ENCODE results near the gene ZBED4.
A peak's percentile ranks its signal among the peaks of the same experiment; 100 is the strongest.

ZBED4 gene

DNA sequence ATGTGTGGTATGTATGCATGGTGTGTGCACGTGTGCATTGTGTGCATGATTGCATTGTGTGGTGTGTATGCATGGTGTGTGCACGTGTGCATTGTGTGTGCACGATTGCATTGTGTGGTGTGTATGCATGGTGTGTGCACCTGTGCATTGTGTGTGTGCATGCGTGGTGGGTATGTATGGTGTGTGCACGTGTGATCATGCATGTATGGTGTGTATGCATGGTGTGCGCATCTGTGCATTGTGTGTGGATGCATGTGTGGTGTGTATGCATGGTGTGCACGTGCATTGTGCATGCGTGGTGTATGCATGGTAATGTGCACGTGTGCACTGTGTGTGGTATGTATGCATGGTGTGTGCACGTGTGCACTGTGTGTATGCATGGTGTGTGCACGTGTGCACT lies 47.8 kb downstream of the ZBED4 start:
- intact Hi-C loops (cut with micrococcal nuclease), result no loop called here
- Mint-ChIP-seq H3K4me3 (no peak overlapping the region), H3K36me3 (ENCODE audit: low read depth) (peaks cover 97% of the 10 kb centered on the region), H3K9me3 (peaks cover 10% of the 10 kb centered on the region), H3K27me3 (no peaks in the 10 kb centered on the region), H3K4me1 (ENCODE audit: low read depth) (no peaks in the 10 kb centered on the region), H3K27ac (no peak overlapping the region)

DNA sequence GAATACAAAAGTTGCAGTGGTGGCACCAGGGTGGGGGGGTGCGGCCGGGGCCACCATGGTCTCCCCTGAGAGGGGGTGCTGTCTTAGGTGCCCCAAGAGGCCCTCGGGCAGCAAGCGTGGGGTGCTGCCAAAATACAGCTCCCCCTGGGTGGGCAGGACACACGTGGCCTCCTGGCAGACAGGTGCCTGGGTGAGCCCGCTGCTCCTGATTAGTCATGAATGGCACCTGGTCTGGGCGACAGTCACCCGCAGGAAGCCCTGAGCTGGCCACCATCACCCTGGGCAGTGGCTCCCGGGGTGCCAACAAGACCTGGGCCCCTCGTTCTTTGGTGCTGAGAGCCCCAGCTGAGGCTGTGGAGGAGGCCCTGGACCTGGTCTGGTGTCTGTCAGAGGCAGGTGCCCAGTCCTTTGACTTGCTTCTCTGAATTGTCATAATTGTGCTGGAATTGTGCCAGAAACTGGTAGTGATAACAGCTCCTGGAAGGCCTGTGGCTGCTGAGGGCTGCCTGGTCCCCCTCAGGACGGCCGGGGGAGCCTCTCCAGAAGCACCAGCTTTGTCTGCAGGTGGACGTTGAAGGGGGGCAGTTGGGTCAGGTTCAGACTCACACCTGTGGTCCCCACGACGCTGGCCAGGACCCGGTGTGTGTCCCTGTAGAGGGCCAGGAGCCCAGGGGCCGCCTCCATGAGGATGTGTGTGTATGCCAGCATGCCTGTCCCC lies 49.8 kb downstream of the ZBED4 start:
- Mint-ChIP-seq H3K27ac (no peak overlapping the region), H3K4me1 (ENCODE audit: low read depth) (no peaks in the 10 kb centered on the region), H3K36me3 (ENCODE audit: low read depth) (peaks cover 98% of the 10 kb centered on the region), H3K9me3 (peaks cover 10% of the 10 kb centered on the region), H3K4me3 (no peak overlapping the region), H3K27me3 (no peaks in the 10 kb centered on the region)
- intact Hi-C loops (cut with micrococcal nuclease), result no loop called here

DNA sequence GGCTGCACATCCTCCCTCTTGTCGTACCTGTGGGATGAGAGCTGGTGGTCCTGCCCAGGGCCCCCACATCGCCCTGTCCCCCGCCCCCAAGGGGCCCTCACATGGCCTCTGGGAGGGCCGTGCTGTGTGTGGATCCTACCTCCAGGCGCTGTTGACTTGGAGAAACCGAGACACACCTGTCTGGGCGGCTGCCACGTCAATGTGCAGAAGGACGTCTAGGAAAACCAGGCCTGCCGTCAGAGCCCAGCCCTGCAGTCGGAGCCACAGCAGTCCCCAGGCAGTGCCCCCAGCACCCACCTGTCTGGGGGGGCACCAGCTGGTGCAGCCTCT lies 50.4 kb downstream of the ZBED4 start:
- peaks cover 98% of the 10 kb centered on the region for H3K36me3 Mint-ChIP-seq (ENCODE audit: low read depth)

DNA sequence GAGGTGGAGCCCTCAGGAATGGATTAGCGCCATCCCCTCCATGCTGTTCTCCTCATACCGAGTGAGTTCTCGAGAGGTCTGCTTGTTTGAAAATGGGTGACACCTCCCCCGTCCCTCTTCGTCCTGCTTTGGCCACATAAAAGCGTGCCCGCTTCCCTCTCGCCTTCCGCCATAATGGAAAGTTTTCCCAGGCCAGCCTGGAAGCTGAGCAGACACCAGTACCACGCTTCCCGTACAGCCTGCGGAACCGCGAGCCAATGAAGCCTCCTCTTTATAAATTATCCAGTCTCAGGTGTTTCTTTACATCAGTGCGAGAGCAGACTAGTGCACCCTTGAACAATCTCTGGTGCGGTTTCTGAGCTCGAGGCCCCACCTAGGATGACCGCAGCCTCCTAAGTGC lies 51.8 kb downstream of the ZBED4 start:
- intact Hi-C loops (cut with micrococcal nuclease), result no loop called here
- Mint-ChIP-seq H3K4me3 (no peak overlapping the region), H3K36me3 (ENCODE audit: low read depth) (peaks cover 98% of the 10 kb centered on the region), H3K27ac (no peak overlapping the region), H3K9me3 (peaks cover 10% of the 10 kb centered on the region), H3K27me3 (no peaks in the 10 kb centered on the region), H3K4me1 (ENCODE audit: low read depth) (no peaks in the 10 kb centered on the region)

More for the DNA sequence above, 50.4 kb downstream of the ZBED4 start:
- intact Hi-C loops (cut with micrococcal nuclease), result no loop called here
- peaks cover 10% of the 10 kb centered on the region for H3K9me3 Mint-ChIP-seq
- H3K4me3 Mint-ChIP-seq, result no peak overlapping the region
- H3K4me1 Mint-ChIP-seq (ENCODE audit: low read depth), result no peaks in the 10 kb centered on the region
- H3K27me3 Mint-ChIP-seq, result no peaks in the 10 kb centered on the region
- H3K27ac Mint-ChIP-seq, result no peak overlapping the region

DNA sequence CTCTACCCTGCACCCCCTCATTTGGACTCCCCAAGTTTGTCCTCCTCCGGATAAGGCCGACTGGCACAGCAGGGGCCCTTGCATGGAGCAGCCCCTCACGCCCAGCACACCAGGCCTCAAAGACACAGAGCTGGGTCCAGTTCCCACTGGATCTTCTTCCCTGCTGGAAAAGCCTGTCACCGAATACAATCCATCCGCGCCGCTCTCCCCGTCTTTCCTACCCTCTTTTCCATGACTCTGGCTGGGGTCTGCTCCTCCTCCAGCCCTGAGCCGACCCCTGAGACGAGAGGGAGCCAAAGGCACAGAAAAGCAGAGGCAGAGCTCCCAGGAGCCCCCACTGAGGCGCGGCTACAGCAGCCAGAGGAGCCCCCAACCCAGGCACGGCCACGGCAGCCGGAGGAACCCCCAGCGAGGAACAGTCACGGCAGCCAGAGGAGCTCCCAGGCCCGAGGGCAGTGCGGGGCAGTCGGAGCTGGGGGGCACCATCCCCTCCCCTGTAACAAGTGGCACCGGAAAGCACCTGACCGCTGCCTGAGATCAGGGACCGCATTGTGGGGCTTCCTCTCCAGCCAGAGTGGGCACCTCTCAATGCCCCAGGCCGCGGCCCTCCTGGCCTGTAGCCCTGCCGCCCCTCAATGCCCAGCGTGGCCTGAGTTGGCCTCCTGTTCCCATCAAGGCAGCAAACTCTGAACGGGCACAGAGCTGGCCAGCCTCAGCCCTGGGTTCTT lies 52.6 kb downstream of the ZBED4 start:
- H3K4me3 Mint-ChIP-seq, result no peak overlapping the region
- H3K27me3 Mint-ChIP-seq, result no peaks in the 10 kb centered on the region
- H3K27ac Mint-ChIP-seq, result no peak overlapping the region
- intact Hi-C loops (cut with micrococcal nuclease), result no loop called here
- H3K36me3 Mint-ChIP-seq (ENCODE audit: low read depth), result peaks cover 97% of the 10 kb centered on the region
- H3K4me1 Mint-ChIP-seq (ENCODE audit: low read depth), result no peaks in the 10 kb centered on the region
- H3K9me3 Mint-ChIP-seq, result peaks cover 10% of the 10 kb centered on the region

DNA sequence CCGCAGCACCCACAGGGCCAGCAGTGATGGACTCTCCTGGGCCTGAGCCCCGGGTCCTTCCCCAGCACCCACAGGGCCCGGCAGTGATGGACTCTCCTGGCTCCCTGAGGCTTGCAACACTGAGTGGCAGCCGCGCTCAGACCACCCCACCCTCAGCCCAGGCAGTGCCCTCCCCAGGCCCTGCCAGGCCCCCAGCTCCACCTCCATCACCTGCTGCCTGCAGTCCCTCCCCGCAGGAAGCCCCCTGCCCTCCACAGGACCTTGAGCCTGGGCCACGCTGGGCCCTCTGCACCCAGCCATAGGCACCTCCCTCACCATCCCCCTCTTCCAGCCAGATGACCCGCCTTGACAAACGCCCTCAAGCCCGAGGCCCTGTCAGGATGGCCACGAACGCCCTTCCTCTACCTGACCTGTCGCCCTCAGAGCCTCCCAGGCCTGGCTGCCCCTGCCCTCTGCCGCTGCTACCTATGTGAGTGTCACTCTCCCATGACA lies 53.2 kb downstream of the ZBED4 start:
- peaks cover 96% of the 10 kb centered on the region for H3K36me3 Mint-ChIP-seq (ENCODE audit: low read depth)

DNA sequence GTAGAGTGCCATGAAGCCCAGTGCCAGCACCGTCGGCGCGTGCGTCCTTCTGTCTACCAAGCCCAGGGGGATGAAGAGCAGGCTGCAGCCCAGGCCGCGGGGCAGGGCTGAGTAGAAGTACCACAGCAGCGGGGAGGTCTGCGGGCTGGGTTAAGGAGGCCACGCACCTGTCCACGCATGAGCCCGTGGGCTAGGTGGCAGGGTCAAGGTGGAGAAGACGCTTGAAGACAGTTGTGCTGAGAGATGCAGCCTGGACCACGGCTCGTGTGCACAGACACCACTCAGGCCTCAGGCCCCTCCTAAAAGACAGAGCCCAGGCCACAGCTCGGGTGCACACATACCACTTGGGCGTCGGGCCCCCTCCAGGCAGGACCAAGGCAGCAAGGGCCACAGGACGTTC lies 54.2 kb downstream of the ZBED4 start:
- intact Hi-C loops (cut with micrococcal nuclease), result no loop called here
- H3K4me3 Mint-ChIP-seq, result no peak overlapping the region
- H3K36me3 Mint-ChIP-seq (ENCODE audit: low read depth), result peaks cover 96% of the 10 kb centered on the region

More for the DNA sequence above, 53.2 kb downstream of the ZBED4 start:
- no peak overlapping the region for H3K27ac Mint-ChIP-seq
- H3K4me3 Mint-ChIP-seq, result no peak overlapping the region
- no peaks in the 10 kb centered on the region for H3K4me1 Mint-ChIP-seq (ENCODE audit: low read depth)
- peaks cover 4% of the 10 kb centered on the region for H3K9me3 Mint-ChIP-seq
- intact Hi-C loops (cut with micrococcal nuclease), result no loop called here
- H3K27me3 Mint-ChIP-seq, result no peaks in the 10 kb centered on the region

DNA sequence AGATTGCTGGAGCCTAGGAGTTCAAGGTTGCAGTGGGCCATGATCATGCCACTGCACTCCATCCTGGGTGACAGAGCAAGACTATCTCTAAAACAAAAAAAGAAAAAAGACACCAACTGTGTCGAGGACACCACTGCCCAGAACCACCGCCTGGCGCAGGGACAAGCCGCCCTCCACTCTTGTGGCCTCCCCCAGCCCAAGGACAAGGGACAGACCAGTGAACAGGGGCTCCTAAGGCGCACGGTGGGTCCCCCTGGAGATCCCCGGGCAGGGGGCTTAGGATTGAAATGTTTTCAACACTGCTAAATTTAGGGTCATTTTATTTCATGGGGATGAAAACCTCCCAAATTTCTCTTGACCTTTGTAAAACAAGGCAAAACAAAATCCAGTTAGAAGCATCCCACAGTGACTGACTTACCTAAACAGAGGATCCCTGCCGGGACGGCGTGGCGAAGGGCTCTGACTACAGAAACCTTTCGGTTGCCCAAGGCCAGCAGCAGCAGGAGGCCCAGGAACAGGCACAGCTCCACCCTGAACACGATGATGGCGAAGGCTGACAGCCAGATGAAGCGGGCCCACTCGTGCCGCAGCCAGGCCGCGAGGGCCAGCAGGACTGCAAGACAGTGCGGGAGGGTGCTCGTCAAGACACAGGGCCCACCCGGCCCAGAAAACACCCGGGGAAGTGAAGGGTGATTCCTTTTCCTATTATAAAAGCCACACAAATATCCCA lies 56.0 kb downstream of the ZBED4 start:
- intact Hi-C loops (cut with micrococcal nuclease), result no loop called here
- H3K27me3 Mint-ChIP-seq, result no peaks in the 10 kb centered on the region
- no peak overlapping the region for H3K27ac Mint-ChIP-seq
- H3K4me3 Mint-ChIP-seq, result no peak overlapping the region
- H3K9me3 Mint-ChIP-seq, result no peaks in the 10 kb centered on the region
- peaks cover 4% of the 10 kb centered on the region for H3K4me1 Mint-ChIP-seq (ENCODE audit: low read depth)
- H3K36me3 Mint-ChIP-seq (ENCODE audit: low read depth), result peaks cover 94% of the 10 kb centered on the region

More for the DNA sequence above, 54.2 kb downstream of the ZBED4 start:
- H3K9me3 Mint-ChIP-seq, result no peaks in the 10 kb centered on the region
- H3K4me1 Mint-ChIP-seq (ENCODE audit: low read depth), result peaks cover 4% of the 10 kb centered on the region
- H3K27me3 Mint-ChIP-seq, result no peaks in the 10 kb centered on the region
- no peak overlapping the region for H3K27ac Mint-ChIP-seq

DNA sequence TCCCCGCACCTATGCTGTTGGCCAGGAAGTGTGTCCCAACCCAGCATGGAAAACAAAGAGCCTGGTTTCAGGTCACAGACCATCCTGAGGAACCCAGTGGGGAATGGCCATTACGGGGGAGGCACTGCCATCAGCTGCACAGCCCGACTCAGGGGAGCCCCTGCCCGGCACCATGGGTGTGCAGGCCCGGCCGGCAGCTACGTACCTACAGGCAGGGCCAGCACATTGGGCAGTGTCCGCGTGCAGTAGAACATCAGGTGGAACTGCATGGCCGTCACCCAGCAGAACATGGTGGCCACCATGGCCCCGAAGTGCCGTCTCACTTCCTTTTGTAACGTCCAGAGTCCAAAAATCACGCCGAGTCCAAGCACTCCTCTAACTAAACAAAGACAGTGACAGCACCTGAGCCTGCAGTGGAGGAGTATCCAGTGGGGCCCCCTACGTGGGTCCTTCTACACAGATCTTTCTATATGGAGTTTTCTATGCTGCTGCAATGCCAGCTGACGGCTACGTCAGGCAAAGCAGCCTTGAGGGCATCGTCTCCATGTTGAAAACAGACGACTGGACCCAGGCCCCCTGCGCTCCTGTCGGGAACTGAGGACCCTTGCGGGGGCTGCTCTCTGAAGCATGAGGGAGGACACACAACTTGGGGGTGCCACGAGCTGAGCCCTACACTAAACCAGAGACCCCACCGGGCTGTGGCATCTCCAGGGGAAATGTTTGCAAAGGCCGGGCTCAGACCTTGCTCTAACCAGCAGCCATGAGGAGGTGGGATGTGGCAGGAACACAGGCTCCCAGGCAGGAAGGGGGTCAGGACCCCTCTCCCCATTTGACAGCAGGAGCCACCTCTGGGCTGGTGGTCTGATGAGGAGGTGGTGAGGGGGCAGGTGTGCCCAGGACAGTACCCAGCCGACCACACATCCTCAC lies 56.8 kb downstream of the ZBED4 start:
- no peak overlapping the region for H3K4me3 Mint-ChIP-seq
- no peak overlapping the region for H3K27ac Mint-ChIP-seq
- H3K27me3 Mint-ChIP-seq, result no peaks in the 10 kb centered on the region
- intact Hi-C loops (cut with micrococcal nuclease), result no loop called here
- H3K36me3 Mint-ChIP-seq (ENCODE audit: low read depth), result peaks cover 87% of the 10 kb centered on the region
- H3K4me1 Mint-ChIP-seq (ENCODE audit: low read depth), result peaks cover 4% of the 10 kb centered on the region
- H3K9me3 Mint-ChIP-seq, result no peaks in the 10 kb centered on the region

DNA sequence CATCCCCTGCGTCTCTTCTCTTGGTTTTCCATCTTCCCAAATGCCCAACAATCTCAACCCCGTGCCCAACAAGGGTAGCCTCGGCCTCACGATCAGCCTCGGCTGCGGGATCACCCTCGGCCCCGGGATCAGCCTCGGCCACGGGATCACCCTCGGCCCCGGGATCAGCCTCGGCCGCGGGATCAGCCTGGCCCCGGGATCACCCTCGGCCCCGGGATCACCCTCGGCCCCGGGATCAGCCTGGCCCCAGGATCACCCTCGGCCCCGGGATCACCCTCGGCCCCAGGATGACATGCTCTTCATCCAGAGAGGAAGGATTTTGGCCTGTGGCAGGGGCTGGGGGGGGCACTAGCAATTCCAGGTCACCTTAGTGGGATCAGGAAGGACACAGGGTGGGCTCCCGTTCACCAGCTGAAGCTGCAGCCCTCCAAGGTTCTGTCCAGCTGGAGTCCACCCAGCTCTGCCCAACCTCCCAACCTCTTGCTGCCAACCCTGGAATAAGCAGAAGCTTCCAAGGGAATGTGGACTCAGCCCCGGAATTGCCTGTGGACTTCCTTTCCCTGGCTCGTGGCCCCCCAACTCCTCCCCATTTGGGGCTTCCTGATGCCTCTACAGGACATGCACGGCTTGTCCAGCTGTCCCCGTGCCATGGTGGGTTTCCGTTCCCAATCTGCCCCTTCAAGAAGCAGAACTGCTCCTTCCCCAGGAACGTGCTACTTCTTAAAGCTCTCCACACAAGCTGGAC lies 58.4 kb downstream of the ZBED4 start:
- H3K9me3 Mint-ChIP-seq, result no peaks in the 10 kb centered on the region
- H3K27me3 Mint-ChIP-seq, result no peaks in the 10 kb centered on the region
- H3K27ac Mint-ChIP-seq, result peak overlapping the region; percentile 20
- peaks cover 72% of the 10 kb centered on the region for H3K36me3 Mint-ChIP-seq (ENCODE audit: low read depth)
- H3K4me3 Mint-ChIP-seq, result no peak overlapping the region
- H3K4me1 Mint-ChIP-seq (ENCODE audit: low read depth), result peaks cover 13% of the 10 kb centered on the region
- intact Hi-C loops (cut with micrococcal nuclease), result no loop called here

DNA sequence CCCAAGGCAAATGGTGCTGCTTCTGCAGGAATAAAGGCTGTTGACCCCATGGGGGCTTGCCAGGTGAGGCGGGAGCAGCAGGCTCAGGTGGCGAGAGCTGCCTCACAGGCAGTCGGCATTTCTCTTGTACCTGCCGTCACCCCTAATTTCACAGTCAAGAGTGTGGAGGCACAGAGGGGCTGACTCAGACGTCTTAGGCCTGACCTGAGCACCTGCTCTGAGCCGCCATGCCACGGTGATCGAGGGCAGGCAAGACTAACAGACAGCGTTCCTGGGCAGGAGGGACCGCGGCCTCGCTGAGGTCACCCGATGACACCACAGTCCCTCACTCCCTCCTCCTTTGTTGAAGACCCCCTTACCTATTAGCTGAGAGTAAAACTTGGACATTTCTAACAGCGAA lies 59.4 kb downstream of the ZBED4 start:
- Mint-ChIP-seq H3K27me3 (no peaks in the 10 kb centered on the region), H3K4me1 (ENCODE audit: low read depth) (peaks cover 19% of the 10 kb centered on the region), H3K4me3 (no peak overlapping the region), H3K36me3 (ENCODE audit: low read depth) (peaks cover 62% of the 10 kb centered on the region), H3K27ac (no peak overlapping the region), H3K9me3 (no peaks in the 10 kb centered on the region)
- intact Hi-C loops (cut with micrococcal nuclease), result no loop called here

DNA sequence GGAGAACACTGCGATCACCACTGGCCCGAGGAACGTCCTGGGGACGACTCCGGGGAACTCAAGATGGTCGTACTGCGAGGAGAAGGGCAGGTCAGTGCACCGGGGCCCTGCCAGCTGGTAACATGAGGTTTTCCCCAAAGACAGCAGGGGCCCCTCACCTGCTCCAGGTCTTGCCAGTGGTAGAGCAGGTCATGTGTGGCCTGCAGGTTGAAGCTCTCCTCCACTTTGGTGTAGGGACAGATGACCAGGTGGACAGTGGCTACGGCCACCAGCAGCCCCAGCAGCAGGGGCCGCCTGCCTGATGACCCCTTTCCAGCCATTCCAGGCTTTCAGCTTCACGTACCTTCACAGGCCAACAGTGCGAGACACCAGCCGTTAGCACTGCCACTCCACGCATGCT lies 59.8 kb downstream of the ZBED4 start:
- H3K9me3 Mint-ChIP-seq, result no peaks in the 10 kb centered on the region
- peaks cover 19% of the 10 kb centered on the region for H3K4me1 Mint-ChIP-seq (ENCODE audit: low read depth)
- H3K27ac Mint-ChIP-seq, result no peak overlapping the region
- no peak overlapping the region for H3K4me3 Mint-ChIP-seq
- H3K36me3 Mint-ChIP-seq (ENCODE audit: low read depth), result peaks cover 58% of the 10 kb centered on the region
- no peaks in the 10 kb centered on the region for H3K27me3 Mint-ChIP-seq
- intact Hi-C loops (cut with micrococcal nuclease), result no loop called here

DNA sequence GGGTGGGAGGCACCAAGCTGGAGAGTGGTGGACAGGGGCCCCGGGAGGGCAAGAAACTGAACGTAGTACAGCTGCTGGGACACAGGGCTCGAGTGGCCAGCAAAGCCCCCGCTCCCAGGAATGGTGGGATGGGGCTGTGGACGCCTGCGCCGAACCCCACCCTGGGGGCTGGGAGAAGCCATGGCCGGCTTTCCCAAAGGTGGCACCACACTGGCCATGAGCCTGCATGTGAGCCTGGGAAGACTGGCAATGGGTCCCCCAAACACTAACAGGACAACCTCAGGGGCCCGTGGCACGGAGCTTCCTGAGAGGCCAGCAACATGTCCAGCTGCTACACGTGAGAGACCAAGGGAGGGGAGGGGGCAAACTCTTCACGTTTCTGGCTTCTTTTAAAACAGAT lies 60.6 kb downstream of the ZBED4 start:
- Mint-ChIP-seq H3K27me3 (no peaks in the 10 kb centered on the region), H3K4me1 (ENCODE audit: low read depth) (peaks cover 22% of the 10 kb centered on the region), H3K4me3 (no peak overlapping the region), H3K36me3 (ENCODE audit: low read depth) (peaks cover 50% of the 10 kb centered on the region), H3K27ac (no peak overlapping the region), H3K9me3 (no peaks in the 10 kb centered on the region)
- intact Hi-C loops (cut with micrococcal nuclease), result no loop called here
